ENCODE data around the gene GPA33.

The GPA33 gene

GRCh38 chr1:167117225-167117624 is 27.0 kb upstream of the GPA33 start:
- DNase-seq (ENCODE audit: low spot score), result no peak

- DNase-seq (ENCODE audit: low spot score), result no peak
Measured at GRCh38 chr1:167116174-167116573, 26.0 kb upstream of the GPA33 start.

GRCh38 chr1:167115655-167116054 is 25.5 kb upstream of the GPA33 start:
- no peak for DNase-seq (ENCODE audit: low spot score)

GRCh38 chr1:167114725-167115124 is 24.5 kb upstream of the GPA33 start:
- no peak for DNase-seq (ENCODE audit: low spot score)

GRCh38 chr1:167111868-167112709 is 21.9 kb upstream of the GPA33 start:
- DNase-seq (ENCODE audit: low spot score), result no peak

- DNase-seq (ENCODE audit: low spot score), result no peak
Measured at GRCh38 chr1:167110586-167110985, 20.4 kb upstream of the GPA33 start.

- no peak for DNase-seq (ENCODE audit: low spot score)
Measured at GRCh38 chr1:167109125-167109524, 18.9 kb upstream of the GPA33 start.

GRCh38 chr1:167107456-167107855 is 17.3 kb upstream of the GPA33 start:
- no peak for DNase-seq (ENCODE audit: low spot score)

GRCh38 chr1:167106119-167106461 is 15.9 kb upstream of the GPA33 start:
- no peak for DNase-seq (ENCODE audit: low spot score)

GRCh38 chr1:167105271-167106118 is 15.3 kb upstream of the GPA33 start:
- DNase-seq (ENCODE audit: low spot score), result no peak

GRCh38 chr1:167104256-167104633 is 14.1 kb upstream of the GPA33 start:
- no peak for DNase-seq (ENCODE audit: low spot score)

GRCh38 chr1:167102906-167103573 is 12.9 kb upstream of the GPA33 start:
- no peak for DNase-seq (ENCODE audit: low spot score)

- no peak for DNase-seq (ENCODE audit: low spot score)
Measured at GRCh38 chr1:167101754-167102153, 11.6 kb upstream of the GPA33 start.

- DNase-seq (ENCODE audit: low spot score), result no peak
Measured at GRCh38 chr1:167100730-167101129, 10.6 kb upstream of the GPA33 start.

GRCh38 chr1:167099851-167100250 is 9.7 kb upstream of the GPA33 start:
- no peak for DNase-seq (ENCODE audit: low spot score)

- DNase-seq (ENCODE audit: low spot score), result no peak
Measured at GRCh38 chr1:167095368-167095767, 5.2 kb upstream of the GPA33 start.

GRCh38 chr1:167094690-167095089 is 4.5 kb upstream of the GPA33 start:
- DNase-seq (ENCODE audit: low spot score), result no peak

- DNase-seq (ENCODE audit: low spot score), result no peak
Measured at GRCh38 chr1:167093846-167094516, 3.8 kb upstream of the GPA33 start, which contains the start of gene STYXL2. TSS of gene STYXL2 (plus strand) at chr1:167094075. CDS start at chr1:167094850, 775 bp downstream.

- DNase-seq (ENCODE audit: low spot score), result no peak
Measured at GRCh38 chr1:167092653-167093052, 2.5 kb upstream of the GPA33 start.

GRCh38 chr1:167089939-167090313 is 251 bp downstream of the GPA33 start:
- DNase-seq (ENCODE audit: low spot score), result no peak

- DNase-seq (ENCODE audit: low spot score), result no peak
Measured at GRCh38 chr1:167088746-167089417, 1.3 kb downstream of the GPA33 start.

- no peak for DNase-seq (ENCODE audit: low spot score)
Measured at GRCh38 chr1:167086768-167087167, 3.4 kb downstream of the GPA33 start.
